Lung (tissue), 12 donors: ENCODE measurements around the gene SEC24C. TPM values are rescaled to one million over a fixed set of nuclear protein-coding genes. Genes with fewer than 3 reads are reported as not detected.

Experiments used
- ATAC-seq: fragments of 200-7000 bp; cut with Tn5 transposase; one replicate; pipeline ENCODE4 v1.9.1; 2020; ENCODE audit warnings: moderate number of reproducible peaks; ENCODE audit not compliant: insufficient read depth, low FRiP score
- DNase-seq, 3 donors: peaks; one replicate each; pipeline ENCODE4 v3.0.0-alpha.2; 2013 to 2017
- H3K27ac ChIP-seq, 2 donors: one replicate each; pipeline ENCODE4 v1.5.1; 2013; ENCODE audit warnings: mild to moderate bottlenecking in 2 of 2, moderate library complexity in 2 of 2, control low read depth in 1 of 2, inconsistent platforms in 1 of 2, low read depth in 1 of 2, low read length in 1 of 2
- H3K27me3 ChIP-seq, 3 donors: one replicate each; pipeline ENCODE4 v1.5.1; 2013; ENCODE audit warnings: low read length in 2 of 3; ENCODE audit not compliant: control insufficient read depth in 3 of 3, insufficient read depth in 3 of 3
- H3K36me3 ChIP-seq, 4 donors: one replicate each; pipeline ENCODE4 v1.5.1; 2013; ENCODE audit warnings: low read length in 4 of 4, mild to moderate bottlenecking in 1 of 4, moderate library complexity in 1 of 4; ENCODE audit not compliant: control insufficient read depth in 4 of 4, insufficient read depth in 4 of 4
- H3K4me1 ChIP-seq, 5 donors: one replicate each; pipeline ENCODE4 v1.5.1; 2013; ENCODE audit warnings: low read length in 5 of 5, mild to moderate bottlenecking in 2 of 5, moderate library complexity in 1 of 5; ENCODE audit not compliant: control insufficient read depth in 5 of 5, insufficient read depth in 5 of 5
- H3K4me3 ChIP-seq: one replicate; pipeline ENCODE4 v1.5.1; 2013; ENCODE audit warnings: mild to moderate bottlenecking, control low read depth, moderate library complexity
- H3K9ac ChIP-seq, 2 donors: one replicate each; pipeline ENCODE4 v1.5.1; 2013; ENCODE audit warnings: low read length in 2 of 2, control low read depth in 1 of 2; ENCODE audit not compliant: insufficient read depth in 1 of 2
- H3K9me3 ChIP-seq, 4 donors: one replicate each; pipeline ENCODE4 v1.5.1; 2013; ENCODE audit warnings: low read length in 3 of 4, mild to moderate bottlenecking in 1 of 4, moderate library complexity in 1 of 4; ENCODE audit not compliant: control insufficient read depth in 4 of 4, insufficient read depth in 3 of 4
- CTCF ChIP-seq: IDR thresholded peaks from 2 replicates; pipeline ENCODE4 v1.5.1; 2012; ENCODE audit warnings: mild to moderate bottlenecking; ENCODE audit errors: control extremely low read depth, extremely low read depth
- WGBS, 2 donors: extraction: QIAGEN DNeasy Blood & Tissue Kit; methylation state at CpG; one replicate each; pipeline ENCODE4 v1.1.7; 2013; 5-methylcytosine and 5-hydroxymethylcytosine counted together
- polyA plus RNA-seq, 2 donors: library from polyadenylated mRNA; stranded (reverse); fragments of 200-250 nt; gene quantifications; one replicate each; pipeline ENCODE4 v1.2.1, GENCODE V29; 2013
- total RNA-seq, 2 donors: library from RNA; depleted of rRNA in 1 of 2; stranded (reverse); fragments of >200 nt in 1 of 2; gene quantifications; one replicate each; pipeline ENCODE4 v1.2.1, GENCODE V29; 2014 to 2021
- donor health status: control.
- donor health status: control.
- donor health status: Bipolar disorder and iron deficiency.
- donor health status: healthy.
- donor health status: DM: yes; HTN: yes; CAD: no.

SEC24C gene
- total and polyA plus RNA-seq, 4 donors, result 42.3 to 77.4 (median 57.4) TPM

GRCh38 chr10:73750819-73751218, 6.6 kb downstream of the SEC24C start:
- DNase-seq, result no peak
- H3K9ac ChIP-seq, result no peak overlapping the region
- H3K4me1 ChIP-seq, result peaks cover 0 to 6% (median 0%) of the 10 kb centered on the region in 5 donors
- H3K27me3 ChIP-seq, result no peaks in the 10 kb centered on the region
- H3K9me3 ChIP-seq, result no peaks in the 10 kb centered on the region
- H3K27ac ChIP-seq, result no peak overlapping the region
- TF ChIP-seq CTCF, result no peak
- WGBS, 2 donors, result 76 to 82% methylated on average over 1 of the region's 1 CpG
- no peak for ATAC-seq
- H3K4me3 ChIP-seq, result no peak overlapping the region
- peaks cover 18 to 50% (median 35%) of the 10 kb centered on the region in 4 donors for H3K36me3 ChIP-seq

- peaks cover 0 to 10% (median 5%) of the 10 kb centered on the region in 5 donors for H3K4me1 ChIP-seq
- TF ChIP-seq CTCF, result no peak
- no peak overlapping the region for H3K4me3 ChIP-seq
- no peak overlapping the region for H3K27ac ChIP-seq
- 73 to 93% methylated on average over 1 of the region's 1 CpG for WGBS, 2 donors
- peaks cover 24 to 38% (median 35%) of the 10 kb centered on the region in 4 donors for H3K36me3 ChIP-seq
- ATAC-seq, result no peak
- no peaks in the 10 kb centered on the region for H3K27me3 ChIP-seq
- H3K9me3 ChIP-seq, result no peaks in the 10 kb centered on the region
- no peak for DNase-seq
- no peak overlapping the region for H3K9ac ChIP-seq
These were observed 12.0 kb downstream of the SEC24C start for GRCh38 chr10:73756183-73756582.

- no peak for TF ChIP-seq CTCF
- H3K4me1 ChIP-seq, result peaks cover 0 to 12% (median 8%) of the 10 kb centered on the region in 5 donors
- DNase-seq (peak in 1 of 3 donors; percentile 36), ATAC-seq (peak; percentile 44)
- no peak overlapping the region for H3K9ac ChIP-seq
- no peak overlapping the region for H3K4me3 ChIP-seq
- no peaks in the 10 kb centered on the region for H3K27me3 ChIP-seq
- H3K27ac ChIP-seq, result peak overlapping the region in 1 of 2 donors; percentile 89
- peaks cover 34 to 43% (median 38%) of the 10 kb centered on the region in 4 donors for H3K36me3 ChIP-seq
- no peaks in the 10 kb centered on the region for H3K9me3 ChIP-seq
- 58 to 77% methylated on average over 9 of the region's 9 CpGs for WGBS, 2 donors
These were observed 14.7 kb downstream of the SEC24C start for GRCh38 chr10:73758704-73759511.
